GM12878 (cell line): ENCODE results near the gene SPATA18. TPM values are rescaled to one million over a fixed set of nuclear protein-coding genes. Genes with fewer than 3 reads are reported as not detected.

Experiments
- ATAC-seq: fragments of 200-7000 bp; cut with Tn5 transposase; 3 replicates; pipeline ENCODE4 v1.9.1; 2020; ENCODE audit warnings: mild to moderate bottlenecking, moderate library complexity
- BruUV-seq: library from RNA; stranded (reverse); fragments of 400-500 nt; replicated peaks from 2 replicates; lab custom pipeline; 2021; lab: Mats Ljungman, UMichigan
- CTCF ChIA-PET: fragments of 300-600 bp; sonication (Branson Sonifier 250); formaldehyde crosslinking; extraction: SDS; loops from one replicate; lab custom pipeline; 2021; ENCODE audit warnings: inconsistent platforms; lab: Yijun Ruan, JAX
- POLR2A ChIA-PET: fragments of 350-600 bp; formaldehyde crosslinking; extraction: SDS; loops from one replicate; lab custom pipeline; 2021; ENCODE audit warnings: inconsistent platforms; lab: Charles Lee
- RAD21 ChIA-PET: fragments of 300-600 bp; sonication (Branson Sonifier 250); formaldehyde crosslinking; loops from one replicate; lab custom pipeline; 2023; ENCODE audit warnings: antibody characterized with exemption; ENCODE audit not compliant: unreplicated experiment; lab: Charles Lee
- SMC1A ChIA-PET: fragments of 300-600 bp; sonication (Branson Sonifier 250); formaldehyde crosslinking; loops from one replicate; lab custom pipeline; 2023; ENCODE audit not compliant: unreplicated experiment, uncharacterized antibody; lab: Charles Lee
- DNase-seq: peaks from one replicate; pipeline ENCODE4 v3.0.0-alpha.2; 2011; ENCODE audit warnings: low read depth, low spot score
- FAIRE-seq: peaks from 3 replicates; lab custom pipeline; 2011; peaks lifted over from hg19 to GRCh38; lab: Jason Lieb, UNC
- H2AFZ ChIP-seq: 2 replicates; pipeline ENCODE4 v1.6.0; 2011; ENCODE audit warnings: low read depth, low read length, control low read depth; ENCODE audit not compliant: control insufficient read depth
- H3K27ac ChIP-seq: 2 replicates; pipeline ENCODE4 v1.5.1; 2011; ENCODE audit warnings: control low read depth; ENCODE audit not compliant: control insufficient read depth, insufficient read depth
- H3K27me3 ChIP-seq, 2 experiments: replicated peaks in 1 of 2; 2 replicates each; pipeline versions ENCODE4 v1.6.0 to v1.6.1; 2011; ENCODE audit warnings: low read length in 1 of 2; ENCODE audit not compliant: control insufficient read depth in 2 of 2, insufficient read depth in 2 of 2
- H3K36me3 ChIP-seq, 2 experiments: 2 replicates each; pipeline ENCODE4 v1.5.1; 2011; ENCODE audit warnings: low read length in 1 of 2; ENCODE audit not compliant: control insufficient read depth in 2 of 2, insufficient read depth in 2 of 2
- H3K4me1 ChIP-seq: 2 replicates; pipeline ENCODE4 v1.6.1; 2011; ENCODE audit warnings: mild to moderate bottlenecking, low read length, moderate library complexity, mixed read lengths; ENCODE audit not compliant: control insufficient read depth, insufficient read depth
- H3K4me2 ChIP-seq: 2 replicates; pipeline ENCODE4 v1.6.0; 2011; ENCODE audit warnings: control low read depth; ENCODE audit not compliant: control insufficient read depth, insufficient read depth
- H3K4me3 ChIP-seq: fragments of 200-600 bp; sonication (generic); 2 replicates; pipeline ENCODE4 v1.5.1; 2016
- H3K79me2 ChIP-seq: 2 replicates; pipeline ENCODE4 v1.6.0; 2011; ENCODE audit warnings: low read length; ENCODE audit not compliant: control insufficient read depth, insufficient read depth
- H3K9ac ChIP-seq: 2 replicates; pipeline ENCODE4 v1.8.0; 2011; ENCODE audit warnings: low read length, control low read depth, mixed read lengths; ENCODE audit not compliant: control insufficient read depth, insufficient read depth
- H3K9me3 ChIP-seq: replicated peaks from 3 replicates; pipeline ENCODE4 v1.5.1; 2011; ENCODE audit warnings: mild to moderate bottlenecking, low read length; ENCODE audit not compliant: control insufficient read depth, insufficient read depth
- H4K20me1 ChIP-seq: 2 replicates; pipeline ENCODE4 v1.6.0; 2011; ENCODE audit not compliant: control insufficient read depth, insufficient read depth
- BACH1 ChIP-seq: fragments of 450-650 bp; IDR thresholded peaks from 2 replicates; pipeline ENCODE4 v1.6.1; 2017; ENCODE audit warnings: mild to moderate bottlenecking, borderline replicate concordance
- CREM ChIP-seq: IDR thresholded peaks from 2 replicates; pipeline ENCODE4 v1.6.1; 2014; ENCODE audit warnings: antibody characterized with exemption, low read depth
- KAT2A ChIP-seq: conservative IDR thresholded peaks from 2 replicates; pipeline ENCODE4 v1.6.1; 2011; ENCODE audit warnings: low read depth, low read length; ENCODE audit not compliant: control insufficient read depth
- KDM1A ChIP-seq: fragments of 200-600 bp; sonication (generic); IDR thresholded peaks from 2 replicates; pipeline ENCODE4 v1.6.1; 2016; ENCODE audit warnings: borderline replicate concordance
- KLF5 ChIP-seq: fragments of 450-650 bp; IDR thresholded peaks from 2 replicates; pipeline ENCODE4 v1.6.1; 2014; ENCODE audit warnings: mild to moderate bottlenecking; ENCODE audit not compliant: partially characterized antibody
- MYB ChIP-seq: fragments of 150-350 bp; IDR thresholded peaks from 2 replicates; pipeline ENCODE4 v1.6.1; 2014; ENCODE audit warnings: mild to moderate bottlenecking, low read depth, low read length, borderline replicate concordance
- MYC ChIP-seq: IDR thresholded peaks from 2 replicates; pipeline ENCODE4 v1.6.1; 2011; ENCODE audit warnings: mild to moderate bottlenecking, low read length, moderate library complexity, inconsistent platforms; ENCODE audit not compliant: insufficient read depth, insufficient replicate concordance, insufficient read length, severe bottlenecking
- PAX8 ChIP-seq: fragments of 450-650 bp; IDR thresholded peaks from 2 replicates; pipeline ENCODE4 v1.6.1; 2017; ENCODE audit warnings: mild to moderate bottlenecking, moderate library complexity
- POU2F2 ChIP-seq: IDR thresholded peaks from 3 replicates; pipeline ENCODE4 v1.6.1; 2011; ENCODE audit warnings: low read depth, mild to moderate bottlenecking, low read length, borderline replicate concordance
- RFX5 ChIP-seq: IDR thresholded peaks from 2 replicates; pipeline ENCODE4 v1.6.1; 2011; ENCODE audit warnings: low read depth, low read length, improper control_type of control experiment
- YY1 ChIP-seq: IDR thresholded peaks from 2 replicates; pipeline ENCODE4 v1.6.1; 2011; ENCODE audit warnings: low read depth, mild to moderate bottlenecking, low read length
- WGBS: methylation state at CpG from one replicate; pipeline ENCODE4 v1.1.6; 2016; ENCODE audit warnings: low lambda C conversion rate; ENCODE audit not compliant: insufficient replicate concordance, insufficient coverage; ENCODE audit errors: missing lambda C conversion rate; 5-methylcytosine and 5-hydroxymethylcytosine counted together
- in situ Hi-C: fragments of 300-500 bp; cut with MboI; formaldehyde crosslinking; loops from 9 replicates; pipeline ENCODE4 v1.14.3; 2018; ENCODE audit warnings: mixed read lengths
- intact Hi-C: fragments of 100-400 bp; cut with micrococcal nuclease; formaldehyde crosslinking; loops from one replicate; pipeline ENCODE4 v1.14.2; 2022; ENCODE audit not compliant: unreplicated experiment
- polyA plus RNA-seq, 11 experiments: library from polyadenylated mRNA; depleted of rRNA in 4 of 11; unstranded in 6 of 11; stranded (reverse) in 5 of 11; fragments of >200 nt; fragmentation: Nextera tagmentation in 4 of 11; fragmentation: Illumina TruSeq in 1 of 11; extraction: Ambion mirVana in 4 of 11; extraction: Trizol in 1 of 11; gene quantifications; 1 replicate in 1 of 11; 2 replicates in 10 of 11; pipeline versions ENCODE4 v1.2.1 to v1.2.3, GENCODE V29; 2011 to 2016; ENCODE audit warnings: inconsistent platforms in 2 of 11, missing spikeins in 2 of 11, low read depth in 1 of 11
- total RNA-seq, 4 experiments: library from RNA; depleted of rRNA in 3 of 4; stranded (reverse); fragments of >200 nt in 3 of 4; fragmentation: Illumina TruSeq in 1 of 4; extraction: Trizol in 1 of 4; gene quantifications; 2 replicates each; pipeline versions ENCODE4 v1.2.1 to v1.2.3, GENCODE V29; 2013 to 2021
- TF ChIP-seq, protein P1 (sequence below): IDR thresholded peaks from 2 replicates; pipeline ENCODE4 v1.6.1; 2012; ENCODE audit warnings: low read depth, low read length, improper control_type of control experiment
- TF ChIP-seq, protein P2 (sequence below): fragments of 450-650 bp; IDR thresholded peaks from 2 replicates; pipeline ENCODE4 v1.6.1; 2017; ENCODE audit warnings: mild to moderate bottlenecking, low read depth, inconsistent platforms; ENCODE audit not compliant: poor library complexity, severe bottlenecking
- TF ChIP-seq, protein P3 (sequence below): fragments of 450-650 bp; formaldehyde crosslinking; IDR thresholded peaks from 2 replicates; pipeline ENCODE4 v1.4.0; 2020; ENCODE audit warnings: mild to moderate bottlenecking, moderate library complexity
- TF ChIP-seq, protein P4 (sequence below): fragments of 450-650 bp; IDR thresholded peaks from 2 replicates; pipeline ENCODE4 v1.6.1; 2017; ENCODE audit warnings: antibody characterized with exemption, mild to moderate bottlenecking, moderate library complexity

The SPATA18 gene
- total and polyA plus RNA-seq, 10 of the 15 experiments (the other 5 are each of a cell fraction or from before 2014, with no cell fraction given): 0.39 to 4.5 (median 1.9) TPM

DNA sequence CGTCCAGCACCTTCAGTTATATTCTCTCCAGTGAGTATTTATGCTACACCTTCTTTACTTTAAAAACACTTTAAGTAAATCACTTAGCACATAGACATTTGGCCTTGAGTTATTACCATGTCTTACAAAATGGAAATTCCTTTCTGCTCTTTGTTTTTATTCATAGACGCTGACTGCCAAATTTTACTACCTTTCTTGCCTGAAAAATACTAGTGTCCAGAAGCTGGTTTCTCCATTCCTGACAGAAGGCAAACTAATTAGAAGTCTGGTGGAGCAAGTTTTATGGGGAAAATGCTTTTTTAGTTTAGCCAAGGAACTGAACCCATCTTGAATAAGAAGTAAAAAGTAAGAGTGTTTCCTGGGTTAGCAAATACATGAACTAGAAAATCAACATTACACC, 65.5 kb downstream of the SPATA18 start:
- Histone ChIP-seq H3K4me1 (no peaks in the 10 kb centered on the region), H3K79me2 (no peaks in the 10 kb centered on the region), H3K27me3 (no peaks in the 10 kb centered on the region), H3K4me3 (no peak overlapping the region), H3K9ac (no peak overlapping the region), H3K27ac (no peak overlapping the region), H3K4me2 (no peak overlapping the region), H3K9me3 (no peaks in the 10 kb centered on the region), H2AFZ (no peak overlapping the region), H3K36me3 (no peaks in the 10 kb centered on the region), H4K20me1 (no peaks in the 10 kb centered on the region)
- ChIA-PET RAD21 (no interaction called here), SMC1A (no interaction called here), POLR2A (no interaction called here), CTCF (no interaction called here)
- no TSS peak for BruUV-seq
- FAIRE-seq: no peak
- in situ Hi-C loops: no loop called here
- intact Hi-C loops: no loop called here
- WGBS: 45% methylated on average over 2 of the region's 2 CpGs
- DNase-seq: no peak
- ATAC-seq: no peak
- TF ChIP-seq MYC (no peak), CREM (no peak), KLF5 (no peak), POU2F2 (no peak), PAX8 (no peak), BACH1 (no peak), KDM1A (no peak), RFX5 (no peak), MYB (no peak), YY1 (no peak), KAT2A (no peak)
- TF ChIP-seq, protein P1, sequence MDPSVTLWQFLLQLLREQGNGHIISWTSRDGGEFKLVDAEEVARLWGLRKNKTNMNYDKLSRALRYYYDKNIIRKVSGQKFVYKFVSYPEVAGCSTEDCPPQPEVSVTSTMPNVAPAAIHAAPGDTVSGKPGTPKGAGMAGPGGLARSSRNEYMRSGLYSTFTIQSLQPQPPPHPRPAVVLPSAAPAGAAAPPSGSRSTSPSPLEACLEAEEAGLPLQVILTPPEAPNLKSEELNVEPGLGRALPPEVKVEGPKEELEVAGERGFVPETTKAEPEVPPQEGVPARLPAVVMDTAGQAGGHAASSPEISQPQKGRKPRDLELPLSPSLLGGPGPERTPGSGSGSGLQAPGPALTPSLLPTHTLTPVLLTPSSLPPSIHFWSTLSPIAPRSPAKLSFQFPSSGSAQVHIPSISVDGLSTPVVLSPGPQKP: no peak
- TF ChIP-seq, protein P2, sequence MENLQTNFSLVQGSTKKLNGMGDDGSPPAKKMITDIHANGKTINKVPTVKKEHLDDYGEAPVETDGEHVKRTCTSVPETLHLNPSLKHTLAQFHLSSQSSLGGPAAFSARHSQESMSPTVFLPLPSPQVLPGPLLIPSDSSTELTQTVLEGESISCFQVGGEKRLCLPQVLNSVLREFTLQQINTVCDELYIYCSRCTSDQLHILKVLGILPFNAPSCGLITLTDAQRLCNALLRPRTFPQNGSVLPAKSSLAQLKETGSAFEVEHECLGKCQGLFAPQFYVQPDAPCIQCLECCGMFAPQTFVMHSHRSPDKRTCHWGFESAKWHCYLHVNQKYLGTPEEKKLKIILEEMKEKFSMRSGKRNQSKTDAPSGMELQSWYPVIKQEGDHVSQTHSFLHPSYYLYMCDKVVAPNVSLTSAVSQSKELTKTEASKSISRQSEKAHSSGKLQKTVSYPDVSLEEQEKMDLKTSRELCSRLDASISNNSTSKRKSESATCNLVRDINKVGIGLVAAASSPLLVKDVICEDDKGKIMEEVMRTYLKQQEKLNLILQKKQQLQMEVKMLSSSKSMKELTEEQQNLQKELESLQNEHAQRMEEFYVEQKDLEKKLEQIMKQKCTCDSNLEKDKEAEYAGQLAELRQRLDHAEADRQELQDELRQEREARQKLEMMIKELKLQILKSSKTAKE: no peak
- TF ChIP-seq, protein P3, sequence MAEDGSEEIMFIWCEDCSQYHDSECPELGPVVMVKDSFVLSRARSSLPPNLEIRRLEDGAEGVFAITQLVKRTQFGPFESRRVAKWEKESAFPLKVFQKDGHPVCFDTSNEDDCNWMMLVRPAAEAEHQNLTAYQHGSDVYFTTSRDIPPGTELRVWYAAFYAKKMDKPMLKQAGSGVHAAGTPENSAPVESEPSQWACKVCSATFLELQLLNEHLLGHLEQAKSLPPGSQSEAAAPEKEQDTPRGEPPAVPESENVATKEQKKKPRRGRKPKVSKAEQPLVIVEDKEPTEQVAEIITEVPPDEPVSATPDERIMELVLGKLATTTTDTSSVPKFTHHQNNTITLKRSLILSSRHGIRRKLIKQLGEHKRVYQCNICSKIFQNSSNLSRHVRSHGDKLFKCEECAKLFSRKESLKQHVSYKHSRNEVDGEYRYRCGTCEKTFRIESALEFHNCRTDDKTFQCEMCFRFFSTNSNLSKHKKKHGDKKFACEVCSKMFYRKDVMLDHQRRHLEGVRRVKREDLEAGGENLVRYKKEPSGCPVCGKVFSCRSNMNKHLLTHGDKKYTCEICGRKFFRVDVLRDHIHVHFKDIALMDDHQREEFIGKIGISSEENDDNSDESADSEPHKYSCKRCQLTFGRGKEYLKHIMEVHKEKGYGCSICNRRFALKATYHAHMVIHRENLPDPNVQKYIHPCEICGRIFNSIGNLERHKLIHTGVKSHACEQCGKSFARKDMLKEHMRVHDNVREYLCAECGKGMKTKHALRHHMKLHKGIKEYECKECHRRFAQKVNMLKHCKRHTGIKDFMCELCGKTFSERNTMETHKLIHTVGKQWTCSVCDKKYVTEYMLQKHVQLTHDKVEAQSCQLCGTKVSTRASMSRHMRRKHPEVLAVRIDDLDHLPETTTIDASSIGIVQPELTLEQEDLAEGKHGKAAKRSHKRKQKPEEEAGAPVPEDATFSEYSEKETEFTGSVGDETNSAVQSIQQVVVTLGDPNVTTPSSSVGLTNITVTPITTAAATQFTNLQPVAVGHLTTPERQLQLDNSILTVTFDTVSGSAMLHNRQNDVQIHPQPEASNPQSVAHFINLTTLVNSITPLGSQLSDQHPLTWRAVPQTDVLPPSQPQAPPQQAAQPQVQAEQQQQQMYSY (CRISPR knock-in tag): no peak
- TF ChIP-seq, protein P4, sequence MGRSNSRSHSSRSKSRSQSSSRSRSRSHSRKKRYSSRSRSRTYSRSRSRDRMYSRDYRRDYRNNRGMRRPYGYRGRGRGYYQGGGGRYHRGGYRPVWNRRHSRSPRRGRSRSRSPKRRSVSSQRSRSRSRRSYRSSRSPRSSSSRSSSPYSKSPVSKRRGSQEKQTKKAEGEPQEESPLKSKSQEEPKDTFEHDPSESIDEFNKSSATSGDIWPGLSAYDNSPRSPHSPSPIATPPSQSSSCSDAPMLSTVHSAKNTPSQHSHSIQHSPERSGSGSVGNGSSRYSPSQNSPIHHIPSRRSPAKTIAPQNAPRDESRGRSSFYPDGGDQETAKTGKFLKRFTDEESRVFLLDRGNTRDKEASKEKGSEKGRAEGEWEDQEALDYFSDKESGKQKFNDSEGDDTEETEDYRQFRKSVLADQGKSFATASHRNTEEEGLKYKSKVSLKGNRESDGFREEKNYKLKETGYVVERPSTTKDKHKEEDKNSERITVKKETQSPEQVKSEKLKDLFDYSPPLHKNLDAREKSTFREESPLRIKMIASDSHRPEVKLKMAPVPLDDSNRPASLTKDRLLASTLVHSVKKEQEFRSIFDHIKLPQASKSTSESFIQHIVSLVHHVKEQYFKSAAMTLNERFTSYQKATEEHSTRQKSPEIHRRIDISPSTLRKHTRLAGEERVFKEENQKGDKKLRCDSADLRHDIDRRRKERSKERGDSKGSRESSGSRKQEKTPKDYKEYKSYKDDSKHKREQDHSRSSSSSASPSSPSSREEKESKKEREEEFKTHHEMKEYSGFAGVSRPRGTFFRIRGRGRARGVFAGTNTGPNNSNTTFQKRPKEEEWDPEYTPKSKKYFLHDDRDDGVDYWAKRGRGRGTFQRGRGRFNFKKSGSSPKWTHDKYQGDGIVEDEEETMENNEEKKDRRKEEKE: no peak
